GM12873 (cell line): Measurements from ENCODE around the gene FYTTD1.

Source experiments
- CTCF ChIP-seq: IDR thresholded peaks from 2 replicates; pipeline ENCODE4 v1.5.1; 2012; ENCODE audit warnings: low read depth, mild to moderate bottlenecking, moderate library complexity, low read length, control low read depth; ENCODE audit not compliant: insufficient read depth; ENCODE audit errors: missing control alignments

FYTTD1 gene

DNA sequence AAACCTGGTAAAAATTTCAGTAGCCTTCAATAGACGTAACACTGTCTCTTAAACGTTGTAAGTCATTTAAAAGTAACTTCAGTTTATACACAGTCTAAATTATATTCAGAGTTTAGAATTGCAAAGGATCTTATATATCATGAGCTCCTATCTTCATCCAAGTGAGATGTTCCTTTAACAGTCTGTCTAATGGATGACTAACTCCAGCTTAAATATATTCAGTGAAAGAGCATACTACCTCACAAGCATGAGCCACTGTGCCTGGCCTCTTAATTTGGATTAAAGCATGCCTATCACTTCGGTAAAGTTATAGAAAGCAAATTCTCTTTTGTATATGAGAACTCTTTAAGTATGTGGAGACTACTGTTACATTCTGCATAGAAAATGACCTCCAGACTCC is 7.0 kb downstream of the FYTTD1 start:
- no peak for TF ChIP-seq CTCF

DNA sequence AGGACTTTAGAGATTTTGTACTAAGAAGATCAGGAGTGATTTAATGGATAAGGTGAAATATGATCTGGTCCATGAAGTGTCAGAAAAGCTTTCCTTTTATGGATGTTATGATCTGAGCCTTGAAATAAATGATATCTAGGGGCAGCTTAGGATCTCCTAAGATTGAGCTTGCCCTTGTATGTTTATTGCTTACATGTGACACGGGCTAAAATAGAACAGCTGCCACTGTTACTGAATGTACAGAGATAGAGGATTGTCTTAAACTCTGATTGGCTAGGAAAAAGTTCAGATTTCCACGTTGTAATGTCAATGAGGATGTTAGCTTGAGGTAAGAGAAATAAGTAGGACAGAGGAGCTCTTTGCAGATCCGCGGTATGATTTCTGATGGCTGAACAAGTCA is 8.8 kb downstream of the FYTTD1 start:
- TF ChIP-seq CTCF, result no peak

DNA sequence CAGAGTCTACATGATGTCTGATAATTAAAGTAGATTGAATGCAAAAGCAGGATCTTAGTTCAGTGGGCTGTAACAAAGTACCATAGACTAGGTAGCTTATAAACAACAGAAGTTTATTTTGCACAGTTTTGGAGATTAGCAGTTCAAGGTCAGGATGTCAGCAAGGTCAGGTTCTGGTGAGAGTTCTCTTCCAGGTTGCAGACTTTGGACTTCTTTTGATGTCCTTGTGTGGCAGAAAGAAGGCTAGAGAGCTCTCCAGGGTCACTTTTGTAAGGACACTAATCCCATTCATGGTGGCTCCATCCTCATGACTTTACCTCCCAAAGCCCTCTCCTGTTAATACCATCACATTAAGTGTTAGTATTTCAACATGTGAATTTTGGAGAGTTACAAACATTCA is 12.1 kb downstream of the FYTTD1 start:
- TF ChIP-seq CTCF, result no peak

DNA sequence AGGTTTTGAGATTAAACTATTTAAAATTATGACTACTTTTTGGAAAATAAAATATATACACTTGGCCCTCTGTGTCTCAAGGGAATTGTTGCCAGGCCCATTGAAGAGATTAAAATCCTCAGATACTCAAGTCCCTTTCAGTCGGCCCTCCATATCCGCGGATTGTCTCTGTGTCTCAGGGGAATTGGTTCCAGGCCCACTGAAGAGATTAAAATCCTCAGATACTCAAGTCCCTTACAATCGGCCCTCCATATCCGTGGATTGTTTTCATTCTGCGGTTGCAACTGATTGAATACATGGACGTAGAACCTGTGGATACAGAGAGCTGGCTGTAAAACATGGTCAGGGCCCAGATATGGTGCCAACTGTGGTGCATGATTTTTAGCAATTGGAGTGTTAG is 25.6 kb downstream of the FYTTD1 start:
- no peak for TF ChIP-seq CTCF

GRCh38 chr3:197782230-197782629 is 32.5 kb downstream of the FYTTD1 start:
- TF ChIP-seq CTCF, result no peak

DNA sequence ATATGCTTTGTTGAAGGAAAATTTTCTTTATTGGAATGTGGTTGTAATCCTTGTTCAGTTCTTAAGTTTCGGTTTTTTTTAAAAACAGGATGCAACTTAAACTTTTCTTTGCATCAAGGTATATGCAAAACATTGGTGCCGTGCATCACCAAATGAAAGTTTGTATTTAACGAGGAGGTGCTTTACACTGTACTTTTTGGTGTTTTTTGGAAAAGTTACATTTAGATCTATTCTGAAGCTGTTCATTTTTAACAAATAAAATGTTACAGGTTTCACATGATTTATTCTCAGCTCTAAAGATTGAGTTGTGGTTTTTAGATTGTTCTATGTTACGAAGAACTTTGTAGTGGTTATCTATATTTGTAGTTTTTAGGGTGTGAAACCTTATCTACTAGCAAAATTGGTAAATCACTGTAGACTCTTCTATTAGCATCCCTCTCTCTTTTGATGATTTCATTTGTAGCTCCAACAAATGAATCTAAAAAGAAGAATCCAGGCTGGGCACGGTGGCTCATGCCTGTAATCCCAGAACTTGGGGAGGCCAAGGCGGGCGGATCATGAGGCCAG is 34.4 kb downstream of the FYTTD1 start:
- TF ChIP-seq CTCF, result no peak

DNA sequence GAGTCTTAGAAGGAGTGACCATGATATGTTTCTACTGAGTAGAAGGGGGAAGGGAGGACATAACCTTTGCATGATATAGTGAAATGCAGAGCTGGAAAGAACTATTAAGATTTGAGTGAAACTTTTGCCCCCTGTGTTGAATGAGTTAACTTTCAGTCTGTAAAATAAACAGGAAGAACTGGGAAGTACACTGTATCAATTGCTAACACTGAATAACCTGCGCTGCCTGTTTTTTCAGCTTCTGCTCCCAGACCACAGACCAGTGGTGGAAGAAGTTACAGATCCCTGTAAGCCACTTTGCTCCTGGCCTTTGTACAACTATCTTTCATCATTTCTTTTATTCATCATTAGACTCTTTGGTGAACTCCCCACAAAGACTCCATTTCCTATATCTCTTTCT is 37.7 kb downstream of the FYTTD1 start:
- no peak for TF ChIP-seq CTCF

- TF ChIP-seq CTCF, result no peak
These were observed 39.6 kb downstream of the FYTTD1 start for GRCh38 chr3:197789309-197789708.
